ENCODE measurements around the gene MVK. TPM values are rescaled to one million over a fixed set of nuclear protein-coding genes. Genes with fewer than 3 reads are reported as not detected.

The MVK gene
- total RNA-seq, 2 donors from 2014 or later = 13.4 to 54.1 TPM

DNA sequence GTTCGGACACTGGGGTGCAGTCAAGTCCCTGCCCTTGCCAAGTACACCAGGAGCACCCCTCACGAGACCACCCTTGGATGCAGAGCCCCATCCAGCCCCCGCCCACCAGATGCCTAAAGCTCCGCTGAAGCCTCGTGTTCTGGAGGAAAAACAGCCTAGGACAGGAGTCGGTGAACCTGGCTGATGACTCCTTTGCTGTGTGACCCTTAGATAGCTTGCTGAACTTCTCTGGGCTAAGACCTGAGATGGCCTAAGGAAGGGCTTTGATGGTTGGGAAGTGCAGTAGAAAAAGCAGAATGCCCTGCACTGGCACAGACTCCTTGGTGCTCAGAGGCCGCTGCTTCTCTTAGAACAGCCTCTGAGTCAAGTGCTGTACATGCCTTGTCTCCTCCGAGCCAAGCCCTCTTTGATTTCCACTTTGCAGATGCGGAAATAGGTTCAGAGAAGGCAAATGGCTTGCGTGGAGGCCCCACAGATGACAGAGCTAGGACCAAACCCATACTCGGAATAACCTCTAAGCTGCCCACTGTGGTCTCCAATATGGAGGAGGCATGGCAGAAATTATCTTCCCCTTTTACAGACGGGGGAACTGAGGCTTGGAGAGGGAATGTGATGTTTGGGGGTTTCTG lies 52.3 kb downstream of the MVK start:
- TF ChIP-seq, protein P1, sequence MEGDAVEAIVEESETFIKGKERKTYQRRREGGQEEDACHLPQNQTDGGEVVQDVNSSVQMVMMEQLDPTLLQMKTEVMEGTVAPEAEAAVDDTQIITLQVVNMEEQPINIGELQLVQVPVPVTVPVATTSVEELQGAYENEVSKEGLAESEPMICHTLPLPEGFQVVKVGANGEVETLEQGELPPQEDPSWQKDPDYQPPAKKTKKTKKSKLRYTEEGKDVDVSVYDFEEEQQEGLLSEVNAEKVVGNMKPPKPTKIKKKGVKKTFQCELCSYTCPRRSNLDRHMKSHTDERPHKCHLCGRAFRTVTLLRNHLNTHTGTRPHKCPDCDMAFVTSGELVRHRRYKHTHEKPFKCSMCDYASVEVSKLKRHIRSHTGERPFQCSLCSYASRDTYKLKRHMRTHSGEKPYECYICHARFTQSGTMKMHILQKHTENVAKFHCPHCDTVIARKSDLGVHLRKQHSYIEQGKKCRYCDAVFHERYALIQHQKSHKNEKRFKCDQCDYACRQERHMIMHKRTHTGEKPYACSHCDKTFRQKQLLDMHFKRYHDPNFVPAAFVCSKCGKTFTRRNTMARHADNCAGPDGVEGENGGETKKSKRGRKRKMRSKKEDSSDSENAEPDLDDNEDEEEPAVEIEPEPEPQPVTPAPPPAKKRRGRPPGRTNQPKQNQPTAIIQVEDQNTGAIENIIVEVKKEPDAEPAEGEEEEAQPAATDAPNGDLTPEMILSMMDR (IDR thresholded peaks at IDR 0.05) = no peak
- TF ChIP-seq POLR2A (IDR thresholded peaks at IDR 0.05) (no peak), POLR2AphosphoS5 (IDR thresholded peaks at IDR 0.05) (no peak)
- intact Hi-C loops (cut with DNase I) = no loop called here

GRCh38 chr12:109626378-109627115 lies 53.0 kb downstream of the MVK start:
- 61% methylated on average over 7 of the region's 7 CpGs for WGBS
- H3K9me3 ChIP-seq = no peaks in the 10 kb centered on the region
- H3K4me3 ChIP-seq = no peak overlapping the region
- no peaks in the 10 kb centered on the region for H3K27me3 ChIP-seq (replicated peaks; ENCODE audit: insufficient read depth)
- no peaks in the 10 kb centered on the region for H3K4me1 ChIP-seq (replicated peaks)
- no peaks in the 10 kb centered on the region for H3K36me3 ChIP-seq
- no peak for DNase-seq (ENCODE audit: low spot score)
- intact Hi-C loops (cut with DNase I) = no loop called here
- H3K27ac ChIP-seq = no peak overlapping the region
- TF ChIP-seq POLR2AphosphoS5 (IDR thresholded peaks at IDR 0.05) (no peak), POLR2A (IDR thresholded peaks at IDR 0.05) (no peak)
- TF ChIP-seq, protein P1 (IDR thresholded peaks at IDR 0.05) = no peak

More for the DNA sequence above, 52.3 kb downstream of the MVK start:
- WGBS = 92% methylated on average over 12 of the region's 12 CpGs
- no peak overlapping the region for H3K27ac ChIP-seq
- H3K36me3 ChIP-seq = no peaks in the 10 kb centered on the region
- H3K27me3 ChIP-seq (replicated peaks; ENCODE audit: insufficient read depth) = no peaks in the 10 kb centered on the region
- no peak for DNase-seq (ENCODE audit: low spot score)
- H3K4me1 ChIP-seq (replicated peaks) = no peaks in the 10 kb centered on the region
- H3K9me3 ChIP-seq = no peaks in the 10 kb centered on the region
- H3K4me3 ChIP-seq = no peak overlapping the region

GRCh38 chr12:109627633-109628032 lies 54.0 kb downstream of the MVK start:
- Histone ChIP-seq H3K27ac (no peak overlapping the region), H3K27me3 (replicated peaks; ENCODE audit: insufficient read depth) (no peaks in the 10 kb centered on the region), H3K9me3 (no peaks in the 10 kb centered on the region), H3K4me1 (replicated peaks) (no peaks in the 10 kb centered on the region), H3K4me3 (no peak overlapping the region), H3K36me3 (no peaks in the 10 kb centered on the region)
- TF ChIP-seq POLR2AphosphoS5 (IDR thresholded peaks at IDR 0.05) = no peak
- no peak for TF ChIP-seq POLR2A (IDR thresholded peaks at IDR 0.05)
- TF ChIP-seq, protein P1 (IDR thresholded peaks at IDR 0.05) = no peak
- intact Hi-C loops (cut with DNase I) = no loop called here
- DNase-seq (ENCODE audit: low spot score) = no peak
- 69% methylated on average over 7 of the region's 7 CpGs for WGBS

- no peaks in the 10 kb centered on the region for H3K27me3 ChIP-seq (replicated peaks; ENCODE audit: insufficient read depth)
- intact Hi-C loops (cut with DNase I) = no loop called here
- TF ChIP-seq POLR2A (IDR thresholded peaks at IDR 0.05) (no peak), POLR2AphosphoS5 (IDR thresholded peaks at IDR 0.05) (no peak)
- TF ChIP-seq, protein P1 (IDR thresholded peaks at IDR 0.05) = no peak
Measured at GRCh38 chr12:109630107-109630506, 56.5 kb downstream of the MVK start.

GRCh38 chr12:109630815-109631214 lies 57.2 kb downstream of the MVK start:
- 52% methylated on average over 13 of the region's 13 CpGs for WGBS
- Histone ChIP-seq H3K27me3 (replicated peaks; ENCODE audit: insufficient read depth) (no peaks in the 10 kb centered on the region), H3K4me3 (no peak overlapping the region), H3K36me3 (no peaks in the 10 kb centered on the region), H3K4me1 (replicated peaks) (no peaks in the 10 kb centered on the region), H3K9me3 (no peaks in the 10 kb centered on the region), H3K27ac (no peak overlapping the region)
- intact Hi-C loops (cut with DNase I) = no loop called here
- DNase-seq (ENCODE audit: low spot score) = no peak
- TF ChIP-seq, protein P1 (IDR thresholded peaks at IDR 0.05) = no peak
- TF ChIP-seq POLR2A (IDR thresholded peaks at IDR 0.05) (no peak), POLR2AphosphoS5 (IDR thresholded peaks at IDR 0.05) (no peak)

More at GRCh38 chr12:109630107-109630506, 56.5 kb downstream of the MVK start:
- Histone ChIP-seq H3K36me3 (no peaks in the 10 kb centered on the region), H3K4me3 (no peak overlapping the region), H3K9me3 (no peaks in the 10 kb centered on the region), H3K27ac (no peak overlapping the region), H3K4me1 (replicated peaks) (no peaks in the 10 kb centered on the region)
- no peak for DNase-seq (ENCODE audit: low spot score)
- 95% methylated on average over 5 of the region's 5 CpGs for WGBS
